ENCODE results near the gene TAF1C.

Gene TAF1C

DNA sequence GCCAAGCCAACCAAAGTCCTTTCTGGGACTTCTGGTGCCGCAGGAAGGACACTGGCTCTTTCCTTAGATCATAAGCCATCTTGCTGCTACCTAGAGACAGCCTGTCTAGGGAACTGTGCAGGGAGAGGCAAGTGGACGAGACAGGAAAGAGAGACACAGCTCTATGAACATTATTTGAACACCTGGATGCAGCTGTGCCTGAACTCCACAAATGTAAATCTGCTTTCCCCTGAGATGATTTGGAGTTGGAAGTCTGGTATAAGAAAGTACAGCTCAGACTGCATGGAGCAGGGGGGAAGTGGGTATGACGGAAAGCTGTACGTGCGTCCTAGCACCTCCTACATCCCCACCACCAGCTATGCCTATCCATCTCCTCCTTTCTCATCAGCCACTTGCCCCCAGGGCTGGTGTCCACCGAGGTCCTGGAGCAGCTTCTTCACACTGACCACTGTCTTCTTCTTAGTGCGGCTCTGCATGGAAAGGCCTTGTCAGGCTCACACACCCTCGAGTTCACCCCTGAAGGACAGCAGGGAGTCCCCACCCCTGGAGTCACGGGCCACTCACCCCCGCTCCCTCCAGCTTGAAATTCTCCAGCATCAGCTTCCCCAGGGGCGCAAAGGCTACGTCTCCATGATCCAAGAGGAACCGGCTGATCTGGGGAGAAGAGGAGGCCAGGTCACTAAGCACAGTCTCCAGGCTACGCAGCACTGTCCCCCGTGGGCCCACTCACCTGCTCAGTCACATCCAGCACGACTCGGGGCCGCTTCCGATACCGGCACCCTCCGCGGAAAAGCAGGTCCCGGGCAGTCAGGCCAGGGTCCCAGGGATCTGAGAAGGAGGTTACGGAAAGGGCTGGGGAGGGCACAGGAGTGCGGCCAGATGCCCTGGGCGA is 3.9 kb downstream of the TAF1C start:
- no peak for DNase-seq

DNA sequence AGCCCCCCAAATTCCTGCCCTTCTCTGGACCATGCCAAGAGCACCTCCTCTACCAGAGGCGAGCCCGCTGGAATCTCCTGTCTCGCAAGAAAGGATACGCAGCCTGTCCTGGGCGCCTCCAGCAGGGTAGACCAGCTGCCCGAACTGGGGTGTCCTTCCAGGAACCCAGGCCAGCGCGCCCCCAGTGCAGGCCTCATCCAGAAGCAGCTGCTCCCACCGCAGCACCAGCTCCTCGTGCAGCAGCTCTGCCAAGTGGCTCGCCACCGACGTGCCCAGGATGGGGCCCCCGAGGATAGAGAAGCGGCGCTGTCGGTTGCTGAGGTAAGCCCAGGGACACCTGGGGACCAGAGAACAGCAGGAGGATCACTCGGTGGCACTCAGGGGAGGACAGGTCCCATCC is 4.8 kb downstream of the TAF1C start:
- DNase-seq: no peak

DNA sequence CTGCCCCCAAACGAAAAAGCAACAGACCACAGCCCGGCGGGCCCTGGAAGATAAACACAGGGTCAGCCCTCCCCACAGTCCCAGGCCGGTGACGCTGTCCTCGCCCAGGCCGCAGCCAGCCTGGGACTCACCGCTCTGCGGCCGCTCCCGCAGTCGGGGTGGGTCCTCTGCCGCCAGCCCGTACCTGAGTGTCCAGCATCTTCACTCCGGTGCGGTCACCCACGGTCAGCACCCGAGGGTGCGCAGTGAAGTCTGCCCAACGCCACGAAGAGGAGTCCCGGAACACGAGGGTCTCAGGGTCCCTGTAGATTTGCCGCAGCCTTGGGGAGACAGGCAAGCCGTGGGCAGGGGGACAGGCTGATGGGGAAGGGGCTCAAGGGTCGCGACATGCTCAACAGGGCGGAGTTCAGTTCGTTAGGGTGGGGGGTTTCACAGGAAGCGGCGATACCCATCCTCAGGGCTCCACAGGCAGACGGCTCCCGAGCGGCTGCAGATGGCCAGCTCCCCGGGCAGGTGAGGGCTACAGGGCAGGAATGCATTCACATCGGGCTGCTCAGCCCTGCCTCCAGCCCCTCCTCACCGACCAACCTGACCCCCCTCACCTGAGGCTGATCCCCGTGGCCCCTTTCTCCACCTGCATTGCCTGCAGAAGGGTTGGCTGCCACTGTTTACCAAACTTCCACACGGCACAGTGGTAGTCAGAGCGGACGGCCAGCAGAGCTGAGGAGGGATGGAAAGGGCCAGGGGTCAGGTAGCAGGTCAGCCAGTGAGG is 5.5 kb downstream of the TAF1C start:
- no peak for DNase-seq

DNA sequence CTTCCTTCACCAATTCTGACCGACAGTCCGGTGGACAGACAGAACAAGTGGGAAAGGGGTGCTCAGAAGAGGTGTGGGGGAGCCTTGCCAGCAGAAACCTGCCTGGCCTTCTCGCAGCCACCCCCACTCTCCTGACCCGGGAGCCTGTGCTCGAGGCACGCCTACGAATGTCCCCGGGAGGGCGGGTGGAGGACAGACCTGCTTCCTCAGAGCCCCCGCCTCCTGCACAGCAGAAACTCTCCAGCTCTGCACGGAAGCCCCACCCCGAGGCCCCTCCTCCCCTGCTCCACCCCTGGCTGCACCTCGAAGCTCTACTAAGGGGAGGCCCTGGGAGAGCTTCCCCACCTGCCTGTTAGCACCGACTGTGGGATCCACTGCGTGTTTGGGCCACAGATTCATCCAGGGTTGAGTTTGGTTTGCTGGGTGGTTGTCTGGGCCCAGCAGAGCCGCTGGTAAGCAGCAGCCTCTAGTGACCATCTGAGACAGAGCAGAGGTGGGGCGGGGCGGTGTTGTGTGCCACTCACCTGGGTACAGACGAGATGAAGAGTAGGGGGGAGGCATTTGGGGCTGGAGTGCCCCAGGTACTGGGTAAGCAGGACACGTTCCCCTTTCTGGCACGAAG is 6.2 kb downstream of the TAF1C start:
- DNase-seq: no peak

DNA sequence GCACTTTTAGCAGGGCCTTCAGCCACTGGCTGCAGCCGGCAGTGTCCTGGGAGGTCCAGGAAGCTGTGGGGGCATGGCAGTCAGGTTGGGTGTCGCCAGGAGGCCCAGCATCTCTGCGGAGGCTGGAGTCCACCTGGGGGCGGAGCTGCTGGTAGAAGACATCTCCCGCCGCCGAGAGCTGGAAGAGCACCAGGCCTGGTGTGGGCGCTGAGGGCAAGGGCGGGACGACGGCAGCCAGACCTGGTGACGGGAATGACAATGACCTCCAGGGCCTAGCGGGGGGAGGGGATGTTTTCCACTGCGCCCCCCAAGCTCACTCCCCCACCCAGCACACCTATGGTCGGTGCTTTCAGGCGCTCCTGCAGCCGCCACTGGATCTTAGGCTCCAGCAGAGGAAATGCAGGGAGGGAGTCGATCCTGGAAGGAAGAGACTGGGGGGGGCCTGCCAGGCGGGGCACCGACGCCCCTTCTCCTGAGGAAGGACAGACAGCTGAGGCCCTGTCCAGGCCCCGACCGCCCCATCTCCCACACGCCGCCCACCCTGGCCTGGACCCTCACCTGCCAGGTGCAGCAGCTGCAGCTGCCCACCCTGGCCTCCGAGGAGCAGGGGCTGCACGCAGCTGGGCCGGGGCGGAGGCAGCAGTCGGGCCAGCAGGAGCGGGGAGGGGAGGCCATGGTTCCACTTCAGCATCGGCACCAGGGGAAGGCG is 7.1 kb downstream of the TAF1C start:
- DNase-seq: no peak

DNA sequence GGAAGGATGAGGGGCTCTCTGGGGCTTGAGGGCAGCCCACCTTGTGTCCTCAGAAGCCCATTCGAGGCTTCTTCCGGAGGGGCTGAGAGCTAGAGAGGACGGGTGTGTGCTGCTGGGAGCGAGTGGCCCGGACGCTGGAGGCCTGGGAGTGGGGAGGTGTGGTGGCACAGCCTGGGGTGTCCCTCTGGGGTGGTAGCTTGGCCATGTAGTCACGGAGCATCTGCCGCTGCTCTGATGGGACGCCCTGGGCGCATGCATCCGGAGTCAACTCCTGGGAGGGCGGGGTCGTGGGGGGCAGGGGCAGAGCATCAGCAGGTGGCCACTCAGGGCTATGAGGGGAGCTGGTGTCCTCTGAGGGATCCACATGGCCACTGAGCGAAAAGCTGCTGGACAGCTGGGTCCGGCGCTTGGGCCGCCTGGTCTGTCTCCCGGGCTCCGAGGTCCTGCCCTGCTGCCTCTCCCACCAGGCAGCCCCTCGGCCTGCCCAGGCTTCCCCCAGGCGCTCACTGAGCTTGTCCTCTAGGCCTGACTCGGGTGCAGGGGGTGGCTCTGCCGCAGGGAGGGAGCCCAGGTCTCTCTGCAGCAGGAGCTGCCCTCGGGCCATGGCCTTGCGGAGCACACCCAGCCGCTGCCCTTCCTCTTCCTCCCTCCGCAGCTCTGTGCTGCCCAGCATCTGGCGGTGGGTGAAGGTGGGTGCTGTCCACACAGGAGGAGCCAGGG is 7.8 kb downstream of the TAF1C start:
- DNase-seq: no peak

GRCh38 chr16:84178146-84178765 is 8.6 kb downstream of the TAF1C start:
- no peak for DNase-seq

DNA sequence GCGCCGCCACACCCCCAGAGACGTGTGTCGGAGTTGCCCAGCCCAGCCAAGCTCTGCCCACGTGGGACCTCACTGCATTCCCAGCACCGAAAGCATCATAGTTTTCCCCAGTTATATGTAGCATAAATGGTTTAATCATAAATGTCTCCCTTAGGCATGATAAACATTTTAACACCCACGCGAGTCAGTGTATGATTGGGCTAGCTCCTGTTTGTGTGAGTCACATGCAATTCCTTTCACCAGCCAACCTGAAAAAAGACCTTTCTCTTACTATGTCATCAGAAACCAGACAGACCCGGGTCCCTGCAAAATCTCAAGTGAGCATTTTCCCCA is 9.2 kb downstream of the TAF1C start:
- no peak for DNase-seq

- DNase-seq: no peak
Measured at GRCh38 chr16:84176192-84177053, 10.4 kb downstream of the TAF1C start.

DNA sequence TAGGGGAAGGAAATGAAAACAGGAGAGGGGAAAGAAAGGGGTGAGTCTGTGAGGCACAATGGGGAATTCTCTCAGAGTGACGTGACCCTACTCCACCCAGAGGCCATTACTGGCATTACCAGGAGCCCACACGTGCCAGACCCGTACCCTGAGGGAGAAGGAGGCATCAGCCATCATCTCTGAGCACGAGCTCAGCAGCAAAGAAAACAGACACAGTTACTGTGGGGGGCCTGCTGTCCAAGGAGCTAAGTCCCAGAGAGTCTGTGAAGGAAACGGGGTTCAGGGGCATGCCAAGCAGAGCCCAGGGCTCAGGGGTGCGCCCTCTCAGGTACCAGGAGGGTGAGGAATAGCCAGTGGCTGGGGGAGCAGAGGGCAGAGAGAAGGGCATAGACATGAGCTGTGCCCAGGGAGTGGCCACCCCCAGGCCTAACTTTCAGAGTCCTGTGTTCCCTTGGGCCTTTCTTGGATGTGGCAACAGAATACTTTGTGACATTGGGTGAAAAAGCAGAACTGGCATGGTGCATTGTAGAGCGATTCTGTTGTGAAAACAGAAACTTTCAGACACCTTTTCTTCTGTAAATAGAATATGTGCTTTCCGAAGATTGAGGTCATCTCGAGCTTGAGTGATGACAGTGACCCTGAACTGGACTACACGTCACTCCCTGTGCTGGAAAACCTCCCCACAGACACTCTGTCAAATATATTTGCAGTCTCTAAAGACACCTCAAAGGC is 11.3 kb downstream of the TAF1C start:
- peak; percentile 59 for DNase-seq

DNA sequence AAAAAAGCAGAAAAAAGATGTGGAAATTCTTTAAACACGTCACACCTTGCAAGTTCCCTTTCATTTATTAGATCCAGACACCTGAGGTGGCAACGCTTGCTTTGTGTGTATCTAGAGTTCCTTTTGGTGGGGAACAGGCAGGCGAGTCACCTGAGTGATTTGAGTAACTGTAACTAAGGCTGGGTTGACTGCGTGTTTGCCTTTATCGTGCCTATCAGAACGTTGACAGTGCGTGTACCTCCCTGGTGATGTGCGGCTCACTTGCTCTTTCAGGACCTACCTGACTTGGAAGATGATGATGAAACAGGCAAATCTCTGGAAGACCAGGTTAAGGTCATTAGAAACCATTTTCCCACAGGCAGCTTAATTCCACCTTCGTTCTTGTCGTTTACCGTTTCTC is 12.5 kb downstream of the TAF1C start:
- no peak for DNase-seq

DNA sequence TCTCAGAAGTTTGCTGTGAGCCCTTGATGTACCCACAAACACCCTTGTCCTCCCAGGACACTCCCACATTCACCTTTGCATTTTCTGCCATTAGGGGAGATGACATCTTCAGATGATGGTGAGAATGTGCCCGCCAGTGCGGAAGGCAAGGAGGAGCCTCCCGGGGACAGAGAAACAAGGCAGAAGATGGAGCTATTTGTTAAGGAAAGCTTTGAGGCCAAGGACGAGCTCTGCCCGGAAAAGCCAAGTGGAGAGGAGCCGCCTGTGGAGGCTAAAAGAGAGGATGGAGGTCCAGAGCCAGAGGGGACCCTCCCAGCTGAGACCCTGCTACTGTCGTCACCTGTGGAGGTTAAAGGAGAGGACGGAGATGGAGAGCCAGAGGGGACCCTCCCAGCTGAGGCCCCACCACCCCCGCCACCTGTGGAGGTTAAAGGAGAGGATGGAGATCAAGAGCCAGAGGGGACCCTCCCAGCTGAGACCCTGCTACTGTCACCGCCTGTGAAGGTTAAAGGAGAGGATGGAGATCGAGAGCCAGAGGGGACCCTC is 17.0 kb downstream of the TAF1C start:
- DNase-seq: no peak

- peak; percentile 87 for DNase-seq
Measured at GRCh38 chr16:84166796-84167695, 19.8 kb downstream of the TAF1C start.

DNA sequence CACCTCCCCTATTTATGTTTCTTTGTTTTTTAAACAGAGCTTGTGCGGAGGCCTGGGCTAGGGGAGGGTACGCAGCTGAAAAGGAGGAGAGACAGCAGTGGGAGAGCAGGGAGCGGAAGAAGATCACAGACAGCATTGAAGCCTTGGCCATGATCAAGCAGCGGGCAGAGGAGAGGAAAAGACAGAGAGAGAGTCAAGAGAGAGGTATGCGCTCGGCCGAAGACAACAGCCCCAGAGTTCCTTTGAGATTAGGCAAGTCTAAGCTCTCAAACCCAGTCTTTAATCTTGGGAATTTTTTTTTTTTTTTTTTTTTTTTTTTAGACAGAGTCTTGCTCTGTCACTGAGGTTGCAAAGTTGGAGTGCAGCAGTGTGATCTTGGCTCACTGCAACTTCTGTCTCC is 21.1 kb downstream of the TAF1C start:
- DNase-seq: no peak

- no peak for DNase-seq
Measured at GRCh38 chr16:84161801-84162200, 25.1 kb downstream of the TAF1C start.

DNA sequence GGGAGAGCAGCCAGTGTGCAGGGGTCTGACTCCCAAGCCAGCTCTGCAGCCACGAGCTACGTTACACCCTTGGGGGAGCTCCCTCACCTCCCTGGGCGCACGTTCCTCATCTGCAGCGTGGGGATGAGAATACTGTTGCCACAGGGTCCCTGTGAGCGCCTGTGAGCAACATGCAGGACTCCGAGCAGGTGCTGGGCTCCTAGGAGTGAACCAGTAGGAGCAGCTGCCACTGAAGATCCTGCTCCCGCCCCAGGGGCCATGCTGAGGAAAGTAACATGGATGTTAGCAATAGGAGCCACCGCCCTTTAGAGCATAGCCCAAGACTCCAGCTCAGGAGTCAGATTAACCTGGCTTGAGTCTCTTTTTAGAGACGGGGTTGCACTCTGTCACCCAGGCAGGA is 25.8 kb downstream of the TAF1C start:
- DNase-seq: no peak

DNA sequence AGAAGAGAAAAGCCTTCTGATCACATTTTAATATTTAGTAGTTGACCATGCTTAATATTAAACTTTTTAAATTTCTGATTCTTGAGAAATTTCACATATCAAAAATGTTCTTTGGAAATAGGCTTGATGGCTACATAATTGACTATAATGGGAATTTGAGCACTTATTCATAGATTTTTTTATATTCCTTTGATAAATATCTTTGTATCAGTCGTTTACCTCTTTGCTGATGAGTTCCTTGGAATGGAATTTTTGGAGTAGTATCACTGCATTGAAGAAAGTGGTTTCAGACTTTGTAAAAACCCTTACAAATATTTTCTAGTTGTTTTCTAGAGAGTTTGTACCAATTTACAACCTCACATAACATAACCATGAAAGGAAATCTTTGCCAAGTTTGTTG is 27.1 kb downstream of the TAF1C start:
- no peak for DNase-seq

GRCh38 chr16:84159007-84159406 is 27.9 kb downstream of the TAF1C start:
- DNase-seq: no peak

GRCh38 chr16:84156342-84156784 is 30.5 kb downstream of the TAF1C start:
- DNase-seq: no peak
